ENCODE measurements around the gene RBM22. TPM values are rescaled to one million over a fixed set of nuclear protein-coding genes. Genes with fewer than 3 reads are reported as not detected.

RBM22 gene
- total RNA-seq, 1 donor from 2014 or later, result 43.2 TPM

Other genes with a start within 250 kb of the RBM22 start
- 335 and 423 TPM in 2 replicates for gene NDST1, start 192.9 kb downstream of the RBM22 start, total RNA-seq
- gene SYNPO, start 60.4 kb downstream of the RBM22 start, total RNA-seq, result 56.7 and 123 TPM in 2 replicates
- gene MYOZ3, start 39.8 kb downstream of the RBM22 start, total RNA-seq, result 0.53 and 0.93 TPM in 2 replicates
- 40.2 and 47.1 TPM in 2 replicates for gene DCTN4, start 58.0 kb upstream of the RBM22 start, total RNA-seq
- 9.6 and 10.2 TPM in 2 replicates for gene SMIM3, start 77.7 kb upstream of the RBM22 start, total RNA-seq
- not detected in 2 replicates for gene IRGM, start 145.5 kb upstream of the RBM22 start, total RNA-seq
- gene ZNF300, start 203.9 kb upstream of the RBM22 start, total RNA-seq, result 3.1 and 6.0 TPM in 2 replicates

All from glomerular endothelial cell (primary cell).